ENCODE data around the gene DARS2.
"Not testable (repeated sequence)": the region's sequence is repeated elsewhere in the genome, so short reads cannot be mapped to it uniquely, and the experiment has no call there.

DARS2 gene

DNA sequence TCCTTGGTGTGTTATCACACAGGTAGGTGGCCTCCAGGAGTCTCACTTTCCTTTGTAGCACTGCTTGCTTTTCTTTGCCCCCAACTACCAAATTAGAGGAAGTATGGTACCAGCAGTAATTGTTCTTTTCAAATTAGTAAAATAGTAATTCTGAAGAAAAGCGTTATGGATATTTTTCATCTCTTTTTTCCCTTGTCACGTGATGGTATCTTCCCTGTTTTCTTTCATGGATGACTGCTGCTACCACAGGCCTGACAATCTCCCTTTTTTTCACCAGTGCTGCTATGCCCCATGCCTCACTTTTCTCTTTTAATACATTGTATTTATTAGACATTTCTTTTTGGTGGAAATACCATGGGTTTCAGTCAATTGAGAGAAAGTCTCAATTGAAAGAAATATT lies 47.0 kb downstream of the DARS2 start:
- Histone ChIP-seq H3K9ac (ENCODE audit: low read length) (no peak overlapping the region), H3K27ac (ENCODE audit: low read depth, low read length) (no peak overlapping the region), H3K36me3 (ENCODE audit: control insufficient read depth, insufficient read depth, low read length) (peaks cover 2% of the 10 kb centered on the region), H3K4me1 (ENCODE audit: control insufficient read depth, insufficient read depth, low read length) (peaks cover 8% of the 10 kb centered on the region), H3K4me3 (ENCODE audit: low read length) (no peak overlapping the region), H3K27me3 (ENCODE audit: control insufficient read depth, insufficient read depth, low read length) (no peaks in the 10 kb centered on the region)

DNA sequence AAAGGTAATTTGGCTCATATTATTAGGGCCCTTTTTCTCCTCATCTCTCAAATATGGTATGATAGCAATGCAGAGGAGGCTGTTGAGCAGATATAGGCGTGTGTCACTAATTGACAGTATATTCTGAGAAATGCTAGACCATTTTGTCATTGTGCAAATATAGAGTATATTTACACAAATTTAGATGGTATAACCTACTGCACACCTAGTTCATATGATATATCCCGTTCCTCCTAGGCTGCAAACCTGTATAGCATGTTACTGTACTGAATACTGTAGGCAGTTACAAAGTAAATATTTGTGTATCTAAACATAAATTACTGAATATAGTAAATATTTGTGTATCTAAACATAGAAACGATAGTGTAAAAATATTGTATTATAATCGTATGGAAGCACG lies 52.3 kb downstream of the DARS2 start:
- Histone ChIP-seq H3K27ac (ENCODE audit: low read depth, low read length) (no peak overlapping the region), H3K4me3 (ENCODE audit: low read length) (no peak overlapping the region), H3K4me1 (ENCODE audit: control insufficient read depth, insufficient read depth, low read length) (no peaks in the 10 kb centered on the region), H3K9ac (ENCODE audit: low read length) (no peak overlapping the region), H3K27me3 (ENCODE audit: control insufficient read depth, insufficient read depth, low read length) (no peaks in the 10 kb centered on the region), H3K36me3 (ENCODE audit: control insufficient read depth, insufficient read depth, low read length) (peaks cover 7% of the 10 kb centered on the region)

DNA sequence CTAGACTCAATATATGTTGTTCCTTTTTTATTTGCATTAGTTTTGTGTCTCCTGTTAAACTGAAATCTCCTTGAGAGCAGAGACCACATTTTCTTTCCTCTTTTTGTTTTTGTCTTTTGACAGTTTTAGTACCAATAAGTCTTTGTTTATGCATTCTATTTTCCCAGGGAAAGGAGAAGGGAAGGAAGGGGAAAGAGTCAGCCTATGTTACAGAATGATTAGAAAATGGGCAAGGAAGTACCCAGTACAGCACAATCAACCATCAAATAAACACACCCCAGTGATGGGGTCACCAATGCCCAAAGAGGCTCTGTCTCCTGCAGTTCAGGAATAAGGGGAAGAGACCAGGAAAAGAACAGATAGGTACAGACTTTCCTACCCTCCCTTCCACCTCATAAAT lies 53.8 kb downstream of the DARS2 start:
- peaks cover 7% of the 10 kb centered on the region for H3K36me3 ChIP-seq (ENCODE audit: control insufficient read depth, insufficient read depth, low read length)
- no peak overlapping the region for H3K4me3 ChIP-seq (ENCODE audit: low read length)
- H3K27ac ChIP-seq (ENCODE audit: low read depth, low read length) = no peak overlapping the region
- no peaks in the 10 kb centered on the region for H3K4me1 ChIP-seq (ENCODE audit: control insufficient read depth, insufficient read depth, low read length)
- H3K9ac ChIP-seq (ENCODE audit: low read length) = no peak overlapping the region
- H3K27me3 ChIP-seq (ENCODE audit: control insufficient read depth, insufficient read depth, low read length) = no peaks in the 10 kb centered on the region

DNA sequence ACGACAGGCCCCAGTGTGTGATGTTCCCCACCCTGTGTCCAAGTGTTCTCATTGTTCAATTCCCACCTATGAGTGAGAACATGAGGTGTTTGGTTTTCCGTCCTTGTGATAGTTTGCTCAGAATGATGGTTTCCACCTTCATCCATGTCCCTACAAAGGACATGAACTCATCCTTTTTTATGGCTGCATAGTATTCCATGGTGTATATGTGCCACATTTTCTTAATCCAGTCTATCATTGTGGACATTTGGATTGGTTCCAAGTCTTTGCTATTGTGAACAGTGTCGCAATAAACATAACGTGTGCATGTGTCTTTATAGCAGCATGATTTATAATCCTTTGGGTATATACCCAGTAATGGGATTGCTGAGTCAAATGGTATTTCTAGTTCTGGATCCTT lies 56.6 kb downstream of the DARS2 start:
- H3K4me3 ChIP-seq (ENCODE audit: low read length); H3K9ac ChIP-seq (ENCODE audit: low read length); H3K27me3 ChIP-seq (ENCODE audit: control insufficient read depth, insufficient read depth, low read length); H3K4me1 ChIP-seq (ENCODE audit: control insufficient read depth, insufficient read depth, low read length); H3K27ac ChIP-seq (ENCODE audit: low read depth, low read length): not testable (repeated sequence)
- H3K36me3 ChIP-seq (ENCODE audit: control insufficient read depth, insufficient read depth, low read length) = peaks cover 12% of the 10 kb centered on the region

DNA sequence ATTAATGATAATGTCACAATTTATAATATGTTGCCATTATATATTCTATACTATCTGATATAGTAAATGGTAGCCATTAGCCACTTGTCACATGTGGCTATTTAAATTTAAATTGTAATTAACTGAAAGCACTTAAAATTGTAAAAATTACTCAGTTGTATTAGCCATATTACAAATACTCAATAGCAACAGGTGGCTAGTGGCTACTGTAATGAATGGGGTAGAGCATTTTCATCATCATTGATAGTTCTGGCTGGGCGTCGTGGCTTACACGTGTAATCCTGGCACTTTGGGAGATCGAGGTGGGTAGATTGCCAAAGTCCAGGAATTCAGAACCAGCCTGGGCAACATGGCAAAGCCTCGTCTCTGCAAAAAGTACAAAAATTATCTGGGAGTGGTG lies 60.2 kb downstream of the DARS2 start:
- H3K4me1 ChIP-seq (ENCODE audit: control insufficient read depth, insufficient read depth, low read length) = no peaks in the 10 kb centered on the region
- H3K9ac ChIP-seq (ENCODE audit: low read length) = no peak overlapping the region
- H3K27ac ChIP-seq (ENCODE audit: low read depth, low read length) = no peak overlapping the region
- no peaks in the 10 kb centered on the region for H3K27me3 ChIP-seq (ENCODE audit: control insufficient read depth, insufficient read depth, low read length)
- H3K36me3 ChIP-seq (ENCODE audit: control insufficient read depth, insufficient read depth, low read length) = peaks cover 15% of the 10 kb centered on the region
- H3K4me3 ChIP-seq (ENCODE audit: low read length) = no peak overlapping the region

DNA sequence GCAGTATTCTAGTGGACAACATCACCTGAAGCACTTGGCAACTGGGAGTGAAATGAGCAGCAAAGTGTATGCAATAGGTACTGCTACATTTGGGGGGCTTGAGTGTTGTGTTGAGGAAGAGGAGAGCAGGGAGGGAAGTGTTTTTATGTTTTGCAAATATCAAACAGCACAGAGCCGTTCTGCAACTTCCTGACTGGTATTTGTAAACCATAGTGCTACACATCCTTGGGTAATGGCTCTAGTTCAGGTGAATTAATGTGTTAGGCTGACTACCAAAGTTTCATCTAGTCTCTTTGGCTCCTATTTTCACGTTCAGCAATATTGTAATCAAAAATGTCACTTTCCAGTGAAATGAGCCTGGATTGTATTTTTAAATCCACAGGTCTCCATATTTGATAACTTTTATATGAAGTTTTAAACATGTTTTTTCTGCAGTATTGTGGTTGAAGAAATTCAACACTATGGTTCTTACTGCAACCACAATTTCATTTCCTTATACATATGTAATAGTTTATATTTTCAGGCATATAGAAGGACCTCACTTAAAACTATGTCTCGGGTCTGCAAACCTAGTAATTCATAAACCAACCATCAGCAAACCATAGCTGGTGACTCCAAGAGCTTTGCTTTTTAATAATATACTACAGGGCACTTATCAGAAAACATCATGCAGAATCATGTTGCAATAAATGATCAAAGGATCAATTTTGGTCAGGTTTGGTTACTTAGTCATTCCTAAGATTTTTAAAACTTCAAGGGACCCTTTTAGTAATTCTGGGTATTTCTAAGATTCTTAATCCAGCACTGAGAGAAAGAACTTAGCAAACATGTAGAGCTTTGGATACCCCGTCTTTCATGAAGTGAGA lies 62.5 kb downstream of the DARS2 start:
- no peak overlapping the region for H3K4me3 ChIP-seq (ENCODE audit: low read length)
- peaks cover 13% of the 10 kb centered on the region for H3K36me3 ChIP-seq (ENCODE audit: control insufficient read depth, insufficient read depth, low read length)
- H3K27me3 ChIP-seq (ENCODE audit: control insufficient read depth, insufficient read depth, low read length) = no peaks in the 10 kb centered on the region
- no peaks in the 10 kb centered on the region for H3K4me1 ChIP-seq (ENCODE audit: control insufficient read depth, insufficient read depth, low read length)
- no peak overlapping the region for H3K9ac ChIP-seq (ENCODE audit: low read length)
- H3K27ac ChIP-seq (ENCODE audit: low read depth, low read length) = no peak overlapping the region

DNA sequence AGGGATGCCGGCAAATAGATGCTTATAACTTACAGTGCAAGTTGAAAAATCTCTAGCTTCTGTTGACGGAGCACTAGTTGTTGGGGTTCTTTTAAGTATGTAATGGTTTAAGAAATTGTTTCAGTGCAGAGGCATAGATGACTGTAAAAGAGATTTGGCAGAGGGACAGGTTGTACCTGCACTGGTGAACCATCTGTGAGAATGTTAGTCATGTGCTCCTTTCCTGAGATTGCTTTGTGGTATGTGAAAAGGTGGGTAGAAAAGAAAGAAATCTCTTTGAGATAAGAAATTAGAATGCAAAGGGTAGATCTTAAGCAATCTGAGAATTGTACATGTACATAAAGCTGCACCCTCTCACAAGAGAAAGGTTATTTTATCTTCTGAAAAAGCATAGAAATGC lies 63.2 kb downstream of the DARS2 start:
- Histone ChIP-seq H3K36me3 (ENCODE audit: control insufficient read depth, insufficient read depth, low read length) (peaks cover 13% of the 10 kb centered on the region), H3K27me3 (ENCODE audit: control insufficient read depth, insufficient read depth, low read length) (no peaks in the 10 kb centered on the region), H3K27ac (ENCODE audit: low read depth, low read length) (no peak overlapping the region), H3K4me3 (ENCODE audit: low read length) (no peak overlapping the region), H3K4me1 (ENCODE audit: control insufficient read depth, insufficient read depth, low read length) (no peaks in the 10 kb centered on the region), H3K9ac (ENCODE audit: low read length) (no peak overlapping the region)

DNA sequence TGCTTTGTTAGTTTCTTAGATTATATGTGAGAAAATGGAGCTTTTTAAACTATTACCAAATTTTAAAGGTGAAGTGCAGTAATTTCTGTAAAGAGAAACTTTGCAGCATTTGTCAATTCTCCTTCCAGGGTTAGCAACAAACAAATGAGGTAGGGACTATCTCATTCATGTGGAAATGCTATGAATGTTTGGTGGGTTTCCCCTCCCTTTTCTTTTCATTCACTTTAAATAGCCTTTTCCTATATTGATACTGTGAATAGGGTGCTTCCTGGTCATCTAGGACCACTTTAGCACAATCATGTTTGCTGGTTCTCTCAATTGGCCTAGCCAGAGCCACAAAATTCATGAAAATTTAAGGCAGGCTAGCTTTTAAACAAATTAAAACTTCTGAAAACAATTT lies 64.3 kb downstream of the DARS2 start:
- Histone ChIP-seq H3K27me3 (ENCODE audit: control insufficient read depth, insufficient read depth, low read length) (no peaks in the 10 kb centered on the region), H3K36me3 (ENCODE audit: control insufficient read depth, insufficient read depth, low read length) (peaks cover 13% of the 10 kb centered on the region)

DNA sequence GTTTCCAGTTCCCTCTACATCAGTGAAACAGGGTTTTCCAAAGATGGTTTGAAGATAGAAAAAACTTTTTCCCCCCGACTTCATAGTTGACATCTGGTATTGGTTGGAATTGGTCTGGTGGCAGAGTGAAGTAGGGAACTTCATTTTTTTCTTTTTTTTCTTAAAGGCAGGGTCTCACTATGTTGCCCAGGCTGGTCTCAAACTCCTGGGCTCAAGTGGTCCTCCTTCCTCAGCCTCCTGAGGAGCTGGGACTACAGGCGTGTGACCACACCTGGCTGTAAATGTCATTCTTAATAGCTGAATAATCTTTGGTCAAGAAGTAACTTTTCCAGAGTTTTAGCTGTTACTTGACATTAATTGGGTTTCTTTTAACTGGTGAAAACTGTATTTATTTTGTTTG lies 65.4 kb downstream of the DARS2 start:
- H3K36me3 ChIP-seq (ENCODE audit: control insufficient read depth, insufficient read depth, low read length) = peaks cover 13% of the 10 kb centered on the region
- no peak overlapping the region for H3K9ac ChIP-seq (ENCODE audit: low read length)
- no peak overlapping the region for H3K4me3 ChIP-seq (ENCODE audit: low read length)
- H3K27ac ChIP-seq (ENCODE audit: low read depth, low read length) = no peak overlapping the region
- no peaks in the 10 kb centered on the region for H3K27me3 ChIP-seq (ENCODE audit: control insufficient read depth, insufficient read depth, low read length)
- H3K4me1 ChIP-seq (ENCODE audit: control insufficient read depth, insufficient read depth, low read length) = no peaks in the 10 kb centered on the region

More for the DNA sequence above, 64.3 kb downstream of the DARS2 start:
- Histone ChIP-seq H3K4me3 (ENCODE audit: low read length) (no peak overlapping the region), H3K4me1 (ENCODE audit: control insufficient read depth, insufficient read depth, low read length) (no peaks in the 10 kb centered on the region), H3K9ac (ENCODE audit: low read length) (no peak overlapping the region), H3K27ac (ENCODE audit: low read depth, low read length) (no peak overlapping the region)

DNA sequence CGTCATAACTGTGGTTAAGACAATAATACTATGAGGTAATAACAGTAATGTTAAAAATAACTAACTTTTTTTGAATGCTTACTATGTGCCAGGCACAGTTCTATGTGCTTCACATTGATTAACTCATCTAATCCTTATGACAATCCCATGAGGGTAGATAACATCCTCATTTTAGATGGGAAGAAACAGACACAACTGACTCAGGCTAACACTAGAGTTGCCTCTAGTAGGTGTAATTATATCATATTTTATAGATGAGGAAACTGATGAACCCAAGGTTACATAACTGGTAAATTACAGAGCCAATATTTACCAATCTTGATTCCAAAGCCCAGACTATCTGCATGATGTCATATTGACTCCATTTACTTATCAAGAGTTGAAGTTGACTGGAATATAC lies 69.1 kb downstream of the DARS2 start:
- H3K4me1 ChIP-seq (ENCODE audit: control insufficient read depth, insufficient read depth, low read length) = no peaks in the 10 kb centered on the region
- no peak overlapping the region for H3K4me3 ChIP-seq (ENCODE audit: low read length)
- H3K36me3 ChIP-seq (ENCODE audit: control insufficient read depth, insufficient read depth, low read length) = no peaks in the 10 kb centered on the region
- H3K9ac ChIP-seq (ENCODE audit: low read length) = no peak overlapping the region
- no peak overlapping the region for H3K27ac ChIP-seq (ENCODE audit: low read depth, low read length)
- H3K27me3 ChIP-seq (ENCODE audit: control insufficient read depth, insufficient read depth, low read length) = no peaks in the 10 kb centered on the region

DNA sequence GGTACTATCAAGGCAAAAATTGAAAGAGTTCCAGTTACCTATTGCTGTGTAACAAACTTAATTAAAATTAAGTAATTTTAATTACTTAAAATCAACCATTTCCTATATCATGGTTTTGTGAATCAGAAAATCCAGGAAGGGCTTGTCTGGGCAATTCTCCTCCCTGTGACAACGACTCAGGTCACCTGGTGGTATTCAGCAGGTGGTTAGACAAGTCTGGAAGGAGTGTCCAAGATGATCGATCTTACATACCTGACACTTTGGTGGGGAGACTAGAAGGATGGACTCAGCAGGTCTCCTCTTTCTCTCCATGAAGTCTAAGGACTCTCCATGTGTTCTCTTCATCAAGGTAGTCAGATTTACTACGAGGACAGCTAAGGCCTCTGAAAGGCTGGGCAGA lies 69.7 kb downstream of the DARS2 start:
- H3K27ac ChIP-seq (ENCODE audit: low read depth, low read length) = no peak overlapping the region
- H3K27me3 ChIP-seq (ENCODE audit: control insufficient read depth, insufficient read depth, low read length) = no peaks in the 10 kb centered on the region
- no peak overlapping the region for H3K9ac ChIP-seq (ENCODE audit: low read length)
- H3K36me3 ChIP-seq (ENCODE audit: control insufficient read depth, insufficient read depth, low read length) = no peaks in the 10 kb centered on the region
- H3K4me3 ChIP-seq (ENCODE audit: low read length) = no peak overlapping the region
- H3K4me1 ChIP-seq (ENCODE audit: control insufficient read depth, insufficient read depth, low read length) = no peaks in the 10 kb centered on the region

DNA sequence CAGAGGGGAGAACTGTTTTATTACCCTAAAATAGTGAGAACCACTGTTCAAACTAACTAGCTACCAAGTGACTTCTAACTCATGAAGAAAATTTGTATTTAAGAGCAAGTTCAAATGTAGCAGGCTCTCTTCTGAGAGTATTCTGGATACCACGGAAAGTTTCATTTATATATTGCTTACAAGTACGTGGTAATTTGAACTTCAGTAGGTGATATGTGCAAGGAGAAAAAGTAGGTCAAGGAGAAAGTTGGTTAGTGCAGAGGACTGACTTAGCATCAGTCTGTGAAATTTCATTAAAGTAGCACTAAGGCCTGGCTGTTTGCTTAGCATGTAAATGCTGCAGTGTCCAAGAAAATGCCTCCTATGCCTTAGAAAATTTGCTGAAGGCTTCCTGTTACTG lies 76.0 kb downstream of the DARS2 start:
- Histone ChIP-seq H3K4me1 (ENCODE audit: control insufficient read depth, insufficient read depth, low read length) (no peaks in the 10 kb centered on the region), H3K36me3 (ENCODE audit: control insufficient read depth, insufficient read depth, low read length) (no peaks in the 10 kb centered on the region), H3K27me3 (ENCODE audit: control insufficient read depth, insufficient read depth, low read length) (no peaks in the 10 kb centered on the region), H3K27ac (ENCODE audit: low read depth, low read length) (no peak overlapping the region), H3K4me3 (ENCODE audit: low read length) (no peak overlapping the region), H3K9ac (ENCODE audit: low read length) (no peak overlapping the region)

DNA sequence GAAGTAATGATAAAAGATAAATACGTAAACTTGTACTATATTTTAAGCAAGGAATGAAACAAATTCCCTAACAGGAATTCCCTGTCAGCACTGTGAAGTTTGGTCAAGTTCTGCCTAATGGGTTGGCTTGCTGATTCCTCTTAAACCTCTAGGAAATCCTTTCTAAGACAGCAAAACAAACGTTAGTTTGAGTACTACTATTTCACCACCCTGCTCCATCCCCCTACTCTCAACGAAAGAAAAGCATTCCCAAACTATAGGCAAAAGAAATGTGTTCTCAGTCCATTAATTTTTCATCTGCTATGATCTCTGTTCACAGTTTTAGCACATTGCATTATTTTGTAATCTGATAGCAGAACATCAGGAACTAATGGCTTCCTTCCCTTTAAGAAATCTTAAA lies 76.5 kb downstream of the DARS2 start:
- H3K27me3 ChIP-seq (ENCODE audit: control insufficient read depth, insufficient read depth, low read length) = no peaks in the 10 kb centered on the region
- H3K36me3 ChIP-seq (ENCODE audit: control insufficient read depth, insufficient read depth, low read length) = no peaks in the 10 kb centered on the region
- no peak overlapping the region for H3K27ac ChIP-seq (ENCODE audit: low read depth, low read length)
- H3K4me1 ChIP-seq (ENCODE audit: control insufficient read depth, insufficient read depth, low read length) = no peaks in the 10 kb centered on the region
- H3K4me3 ChIP-seq (ENCODE audit: low read length) = no peak overlapping the region
- H3K9ac ChIP-seq (ENCODE audit: low read length) = no peak overlapping the region
